Smooth muscle cell of trachea (primary cell): ENCODE measurements around the gene MFSD2B. TPM values are rescaled to one million over a fixed set of nuclear protein-coding genes. Genes with fewer than 3 reads are reported as not detected.

ENCODE experiments used
- total RNA-seq: library from RNA; depleted of rRNA; stranded (reverse); fragments of >200 nt; gene quantifications from 2 replicates; pipeline ENCODE4 v1.2.1, GENCODE V29; 2014

The MFSD2B gene
- total RNA-seq = 0.17 TPM in 1 of 2 replicates, not detected in the other

GRCh38 chr2:24009680-24010476 is at the start of gene MFSD2B:
Gene MFSD2B, plus strand, starts transcription at chr2:24010085. Its CDS starts 12 bp downstream, at chr2:24010097.

GRCh38 chr2:24046930-24047702 is 37.2 kb downstream of the MFSD2B start, which contains the start of gene WDCP:
Gene WDCP, minus strand, starts transcription at chr2:24047391. Its CDS starts 7,897 bp downstream, at chr2:24039494.

GRCh38 chr2:24049485-24050021 is 39.7 kb downstream of the MFSD2B start, which contains the start of gene FKBP1B:
Gene FKBP1B, plus strand, starts transcription at chr2:24049741. Its CDS starts 109 bp downstream, at chr2:24049850.

Other genes starting within 250 kb of the MFSD2B start
- 7.9 and 18.8 TPM in 2 replicates for gene ATAD2B, start 83.0 kb upstream of the MFSD2B start, total RNA-seq
- 13.4 and 13.5 TPM in 2 replicates for gene UBXN2A, start 69.6 kb upstream of the MFSD2B start, total RNA-seq
- 11.2 and 12.2 TPM in 2 replicates for gene WDCP, start 37.3 kb downstream of the MFSD2B start, total RNA-seq
- 10.1 and 10.9 TPM in 2 replicates for gene FKBP1B, start 39.7 kb downstream of the MFSD2B start, total RNA-seq
- 101 and 194 TPM in 2 replicates for gene SF3B6, start 66.2 kb downstream of the MFSD2B start, total RNA-seq
- 59.9 and 88.3 TPM in 2 replicates for gene TP53I3, start 74.7 kb downstream of the MFSD2B start, total RNA-seq
- 0.44 and 0.83 TPM in 2 replicates for gene PFN4, start 113.2 kb downstream of the MFSD2B start, total RNA-seq
- 6.3 and 9.3 TPM in 2 replicates for gene FAM228B, start 113.4 kb downstream of the MFSD2B start, total RNA-seq
- 1.3 and 6.0 TPM in 2 replicates for gene FAM228A, start 165.0 kb downstream of the MFSD2B start, total RNA-seq